NCI-H1105 (cell line): Measurements from ENCODE around the gene ALDH3B1.

Experiments used
- DNase-seq: peaks from one replicate; lab custom pipeline; 2025; lab: John Stamatoyannopoulos, UW

Gene ALDH3B1

GRCh38 chr11:68013611-68014156, 3.6 kb downstream of the ALDH3B1 start:
- no peak for DNase-seq

GRCh38 chr11:68014157-68014946, 4.2 kb downstream of the ALDH3B1 start:
- DNase-seq, result no peak

GRCh38 chr11:68014947-68015447, 4.9 kb downstream of the ALDH3B1 start:
- no peak for DNase-seq

- no peak for DNase-seq
Measured at GRCh38 chr11:68015467-68015866, 5.3 kb downstream of the ALDH3B1 start.

- DNase-seq, result no peak
Measured at GRCh38 chr11:68016161-68016903, 6.2 kb downstream of the ALDH3B1 start.

GRCh38 chr11:68016904-68017817, 7.0 kb downstream of the ALDH3B1 start:
- no peak for DNase-seq

- DNase-seq, result no peak
Measured at GRCh38 chr11:68017980-68018729, 8.0 kb downstream of the ALDH3B1 start.

GRCh38 chr11:68018730-68019190, 8.6 kb downstream of the ALDH3B1 start:
- no peak for DNase-seq

GRCh38 chr11:68019486-68019885, 9.4 kb downstream of the ALDH3B1 start:
- no peak for DNase-seq

- no peak for DNase-seq
Measured at GRCh38 chr11:68020575-68020974, 10.4 kb downstream of the ALDH3B1 start.

GRCh38 chr11:68021167-68021787, 11.2 kb downstream of the ALDH3B1 start:
- no peak for DNase-seq

GRCh38 chr11:68022531-68022930, 12.4 kb downstream of the ALDH3B1 start:
- no peak for DNase-seq

GRCh38 chr11:68024508-68024907, 14.4 kb downstream of the ALDH3B1 start:
- no peak for DNase-seq

GRCh38 chr11:68025047-68025446, 14.9 kb downstream of the ALDH3B1 start:
- no peak for DNase-seq

- no peak for DNase-seq
Measured at GRCh38 chr11:68026391-68027105, 16.4 kb downstream of the ALDH3B1 start.

- no peak for DNase-seq
Measured at GRCh38 chr11:68027667-68028066, 17.5 kb downstream of the ALDH3B1 start.

- DNase-seq, result no peak
Measured at GRCh38 chr11:68028802-68029545, 18.8 kb downstream of the ALDH3B1 start.

- peak; percentile 98 for DNase-seq
Measured at GRCh38 chr11:68030318-68031143, 20.4 kb downstream of the ALDH3B1 start, which contains the start of gene NDUFS8. NDUFS8 (plus strand) TSS chr11:68030681; CDS start chr11:68032152, 1,471 bp downstream.
